Peyer's patch (tissue), 4 donors: ENCODE data around the gene IPCEF1. TPM values are rescaled to one million over a fixed set of nuclear protein-coding genes. Genes with fewer than 3 reads are reported as not detected.

Experiments
- DNase-seq, 3 donors: peaks; one replicate each; pipeline ENCODE4 v3.0.0-alpha.2; 2017 to 2019
- H3K27ac ChIP-seq, 4 donors: fragments of 200-600 bp; sonication (generic); one replicate each; pipeline ENCODE4 v1.5.1; 2016 to 2019
- H3K27me3 ChIP-seq, 2 donors: fragments of 200-600 bp; sonication (generic); one replicate each; pipeline ENCODE4 v1.5.1; 2019
- H3K36me3 ChIP-seq, 3 donors: fragments of 200-600 bp; sonication (generic); one replicate each; pipeline ENCODE4 v1.5.1; 2016 to 2019
- H3K4me1 ChIP-seq, 4 donors: fragments of 200-600 bp; sonication (generic); one replicate each; pipeline ENCODE4 v1.5.1; 2016 to 2019
- H3K4me3 ChIP-seq, 4 donors: fragments of 200-600 bp; sonication (generic); 1 replicate in 3 of 4; 2 replicates in 1 of 4; pipeline ENCODE4 v1.5.1; 2016 to 2019; ENCODE audit warnings: mild to moderate bottlenecking in 1 of 4
- H3K9me3 ChIP-seq, 4 donors: fragments of 200-600 bp; sonication (generic); one replicate each; pipeline ENCODE4 v1.5.1; 2016 to 2019; ENCODE audit warnings: mild to moderate bottlenecking in 1 of 4
- CTCF ChIP-seq, 6 experiments: fragments of 450-650 bp in 4 of 6; fragments of 200-600 bp in 2 of 6; sonication (generic) in 1 of 6; IDR thresholded peaks; one replicate each; pipeline ENCODE4 v1.5.1; 2017 to 2019; ENCODE audit warnings: antibody characterized with exemption in 6 of 6, mild to moderate bottlenecking in 3 of 6, moderate library complexity in 1 of 6
- POLR2A ChIP-seq, 2 donors: fragments of 450-650 bp; IDR thresholded peaks; one replicate each; pipeline ENCODE4 v1.5.1; 2017; ENCODE audit warnings: antibody characterized with exemption in 2 of 2, mild to moderate bottlenecking in 2 of 2, moderate library complexity in 2 of 2
- total RNA-seq, 4 donors: library from RNA; depleted of rRNA; stranded (reverse); fragments of >200 nt; gene quantifications; one replicate each; pipeline ENCODE4 v1.1.0, GENCODE V29; 2016

IPCEF1 gene
- total RNA-seq, 4 donors from 2014 or later, result 2.1 to 19.8 (median 9.4) TPM

- TF ChIP-seq POLR2A (IDR thresholded peaks at IDR 0.05) (no peak), CTCF (IDR thresholded peaks at IDR 0.05) (no peak)
- Histone ChIP-seq H3K9me3 (no peaks in the 10 kb centered on the region), H3K27ac (no peak overlapping the region), H3K4me3 (no peak overlapping the region), H3K36me3 (no peaks in the 10 kb centered on the region), H3K27me3 (no peaks in the 10 kb centered on the region), H3K4me1 (no peaks in the 10 kb centered on the region)
- DNase-seq, result no peak
These were observed 239.1 kb downstream of the IPCEF1 start for GRCh38 chr6:154117485-154117884.

GRCh38 chr6:154113392-154113791, 243.2 kb downstream of the IPCEF1 start:
- H3K9me3 ChIP-seq, result no peaks in the 10 kb centered on the region
- no peak for DNase-seq
- H3K27me3 ChIP-seq, result no peaks in the 10 kb centered on the region
- no peaks in the 10 kb centered on the region for H3K36me3 ChIP-seq
- no peak overlapping the region for H3K27ac ChIP-seq
- no peak for TF ChIP-seq CTCF (IDR thresholded peaks at IDR 0.05)
- TF ChIP-seq POLR2A (IDR thresholded peaks at IDR 0.05), result no peak
- H3K4me1 ChIP-seq, result no peaks in the 10 kb centered on the region
- no peak overlapping the region for H3K4me3 ChIP-seq

- Histone ChIP-seq H3K9me3 (no peaks in the 10 kb centered on the region), H3K27ac (no peak overlapping the region), H3K36me3 (no peaks in the 10 kb centered on the region), H3K4me1 (no peaks in the 10 kb centered on the region), H3K4me3 (no peak overlapping the region), H3K27me3 (no peaks in the 10 kb centered on the region)
- TF ChIP-seq CTCF (IDR thresholded peaks at IDR 0.05), result no peak
- TF ChIP-seq POLR2A (IDR thresholded peaks at IDR 0.05), result no peak
- no peak for DNase-seq
These were observed 244.3 kb downstream of the IPCEF1 start for GRCh38 chr6:154112181-154112809.

- no peak overlapping the region for H3K27ac ChIP-seq
- no peaks in the 10 kb centered on the region for H3K4me1 ChIP-seq
- TF ChIP-seq POLR2A (IDR thresholded peaks at IDR 0.05), result no peak
- TF ChIP-seq CTCF (IDR thresholded peaks at IDR 0.05), result no peak
- no peaks in the 10 kb centered on the region for H3K27me3 ChIP-seq
- no peaks in the 10 kb centered on the region for H3K36me3 ChIP-seq
- DNase-seq, result no peak
- no peaks in the 10 kb centered on the region for H3K9me3 ChIP-seq
- no peak overlapping the region for H3K4me3 ChIP-seq
These were observed 245.6 kb downstream of the IPCEF1 start for GRCh38 chr6:154111025-154111424.

- no peaks in the 10 kb centered on the region for H3K27me3 ChIP-seq
- H3K4me3 ChIP-seq, result no peak overlapping the region
- no peak for DNase-seq
- H3K36me3 ChIP-seq, result no peaks in the 10 kb centered on the region
- H3K27ac ChIP-seq, result no peak overlapping the region
- no peaks in the 10 kb centered on the region for H3K9me3 ChIP-seq
- TF ChIP-seq CTCF (IDR thresholded peaks at IDR 0.05), result no peak
- no peak for TF ChIP-seq POLR2A (IDR thresholded peaks at IDR 0.05)
- H3K4me1 ChIP-seq, result no peaks in the 10 kb centered on the region
These were observed 250.4 kb downstream of the IPCEF1 start for GRCh38 chr6:154106251-154106650.

Other genes with a start within 250 kb of the IPCEF1 start
- 10 to 100 TPM; 29.6 to 34.5 (median 30.1) TPM for gene CNKSR3, start 153.9 kb upstream of the IPCEF1 start, total RNA-seq